ENCODE measurements around the gene HMG20B. TPM values are rescaled to one million over a fixed set of nuclear protein-coding genes. Genes with fewer than 3 reads are reported as not detected.

HMG20B gene
- total and polyA plus RNA-seq, 2 experiments from 2014 or later, result 62.6 to 82.3 TPM

DNA sequence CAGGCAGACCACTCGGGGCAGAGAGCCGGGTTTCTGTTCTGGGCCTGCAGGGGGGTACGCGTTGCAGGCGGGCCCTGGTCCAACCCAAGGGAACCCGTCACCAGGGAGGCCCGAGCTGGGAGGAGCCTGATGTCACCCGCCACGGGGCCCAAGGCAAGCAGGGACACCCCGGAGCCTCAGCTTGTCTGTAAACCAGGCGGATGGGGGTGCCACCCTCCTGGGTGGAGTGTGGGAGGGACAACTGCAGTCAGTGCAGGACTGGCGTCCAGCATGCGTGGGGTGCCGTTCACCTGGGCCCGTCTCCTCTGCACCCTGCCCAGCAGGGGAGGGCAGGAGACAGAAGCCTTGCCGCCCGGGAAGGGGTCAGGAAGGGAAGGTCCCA lies 46.9 kb downstream of the HMG20B start:
- Histone ChIP-seq H3K9me3 (ENCODE audit: low read depth) (no peaks in the 10 kb centered on the region), H3K27me3 (no peaks in the 10 kb centered on the region), H3K4me2 (no peak overlapping the region), H4K20me1 (ENCODE audit: insufficient read depth, poor library complexity, severe bottlenecking) (no peaks in the 10 kb centered on the region), H2AFZ (no peak overlapping the region), H3K9me2 (replicated peaks; ENCODE audit: insufficient read depth) (no peaks in the 10 kb centered on the region), H3K4me1 (ENCODE audit: insufficient read depth) (no peaks in the 10 kb centered on the region), H3K36me3 (replicated peaks; ENCODE audit: insufficient read depth, low read depth) (no peaks in the 10 kb centered on the region), H3K27ac (no peak overlapping the region), H3K4me3 (no peak overlapping the region), H3K79me2 (peaks cover 5% of the 10 kb centered on the region)
- DNase-seq (ENCODE audit: low spot score), result no peak
- 95% methylated on average over 17 of the region's 17 CpGs for WGBS (ENCODE audit: low lambda C conversion rate, missing lambda C conversion rate)
- TF ChIP-seq, protein P1, sequence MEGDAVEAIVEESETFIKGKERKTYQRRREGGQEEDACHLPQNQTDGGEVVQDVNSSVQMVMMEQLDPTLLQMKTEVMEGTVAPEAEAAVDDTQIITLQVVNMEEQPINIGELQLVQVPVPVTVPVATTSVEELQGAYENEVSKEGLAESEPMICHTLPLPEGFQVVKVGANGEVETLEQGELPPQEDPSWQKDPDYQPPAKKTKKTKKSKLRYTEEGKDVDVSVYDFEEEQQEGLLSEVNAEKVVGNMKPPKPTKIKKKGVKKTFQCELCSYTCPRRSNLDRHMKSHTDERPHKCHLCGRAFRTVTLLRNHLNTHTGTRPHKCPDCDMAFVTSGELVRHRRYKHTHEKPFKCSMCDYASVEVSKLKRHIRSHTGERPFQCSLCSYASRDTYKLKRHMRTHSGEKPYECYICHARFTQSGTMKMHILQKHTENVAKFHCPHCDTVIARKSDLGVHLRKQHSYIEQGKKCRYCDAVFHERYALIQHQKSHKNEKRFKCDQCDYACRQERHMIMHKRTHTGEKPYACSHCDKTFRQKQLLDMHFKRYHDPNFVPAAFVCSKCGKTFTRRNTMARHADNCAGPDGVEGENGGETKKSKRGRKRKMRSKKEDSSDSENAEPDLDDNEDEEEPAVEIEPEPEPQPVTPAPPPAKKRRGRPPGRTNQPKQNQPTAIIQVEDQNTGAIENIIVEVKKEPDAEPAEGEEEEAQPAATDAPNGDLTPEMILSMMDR (IDR thresholded peaks at IDR 0.05; ENCODE audit: poor library complexity), result no peak
- TF ChIP-seq EZH2phosphoT487 (IDR thresholded peaks at IDR 0.05; ENCODE audit: low read depth, severe bottlenecking, unreplicated experiment) (no peak), EZH2 (IDR thresholded peaks at IDR 0.05; ENCODE audit: borderline replicate concordance) (no peak)

DNA sequence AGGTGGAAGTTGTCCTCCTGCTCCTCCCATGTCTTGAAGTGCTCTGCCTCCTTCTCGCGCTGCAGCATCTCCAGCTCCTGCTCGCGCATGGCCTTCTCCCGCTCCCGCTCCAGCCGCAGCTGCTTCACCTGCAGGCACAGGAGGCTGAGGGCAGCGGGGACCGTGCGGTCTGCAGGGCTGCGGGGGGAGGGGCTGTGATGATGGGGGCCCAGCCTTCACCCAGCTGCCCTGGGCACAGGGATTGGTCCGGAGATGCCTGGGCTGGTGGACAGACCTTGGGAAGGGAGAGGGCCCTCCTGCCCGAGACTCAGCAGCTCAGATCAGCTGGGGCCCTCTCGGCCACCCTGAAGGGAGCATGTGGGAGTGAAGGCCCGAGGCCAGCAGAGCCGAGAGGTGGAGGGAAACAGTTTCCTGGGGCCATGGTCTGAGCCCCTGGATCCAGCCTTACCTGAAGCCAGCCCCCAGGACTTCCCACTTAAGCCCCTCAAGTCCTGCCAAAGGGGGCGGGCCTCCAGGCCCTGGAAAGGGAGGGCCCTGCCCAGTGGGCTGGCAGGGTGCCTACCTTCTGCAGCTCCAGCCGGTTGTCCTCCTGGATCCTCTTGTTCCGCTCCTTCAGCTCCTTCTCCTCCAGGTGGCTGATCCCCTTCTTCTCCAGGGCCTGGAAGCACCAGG lies 47.5 kb downstream of the HMG20B start:
- H4K20me1 ChIP-seq (ENCODE audit: insufficient read depth, poor library complexity, severe bottlenecking), result peaks cover 6% of the 10 kb centered on the region
- no peaks in the 10 kb centered on the region for H3K9me2 ChIP-seq (replicated peaks; ENCODE audit: insufficient read depth)
- H3K27ac ChIP-seq, result no peak overlapping the region
- 93% methylated on average over 14 of the region's 19 CpGs for WGBS (ENCODE audit: low lambda C conversion rate, missing lambda C conversion rate)
- H3K27me3 ChIP-seq, result no peaks in the 10 kb centered on the region
- peaks cover 5% of the 10 kb centered on the region for H3K4me1 ChIP-seq (ENCODE audit: insufficient read depth)
- no peaks in the 10 kb centered on the region for H3K9me3 ChIP-seq (ENCODE audit: low read depth)
- H3K4me3 ChIP-seq, result no peak overlapping the region
- no peak overlapping the region for H3K4me2 ChIP-seq
- no peak overlapping the region for H2AFZ ChIP-seq
- H3K36me3 ChIP-seq (replicated peaks; ENCODE audit: insufficient read depth, low read depth), result no peaks in the 10 kb centered on the region
- no peak for TF ChIP-seq EZH2phosphoT487 (IDR thresholded peaks at IDR 0.05; ENCODE audit: low read depth, severe bottlenecking, unreplicated experiment)
- TF ChIP-seq, protein P1 (IDR thresholded peaks at IDR 0.05; ENCODE audit: poor library complexity), result no peak
- TF ChIP-seq EZH2 (IDR thresholded peaks at IDR 0.05; ENCODE audit: borderline replicate concordance), result no peak
- H3K79me2 ChIP-seq, result peaks cover 12% of the 10 kb centered on the region
- no peak for DNase-seq (ENCODE audit: low spot score)

DNA sequence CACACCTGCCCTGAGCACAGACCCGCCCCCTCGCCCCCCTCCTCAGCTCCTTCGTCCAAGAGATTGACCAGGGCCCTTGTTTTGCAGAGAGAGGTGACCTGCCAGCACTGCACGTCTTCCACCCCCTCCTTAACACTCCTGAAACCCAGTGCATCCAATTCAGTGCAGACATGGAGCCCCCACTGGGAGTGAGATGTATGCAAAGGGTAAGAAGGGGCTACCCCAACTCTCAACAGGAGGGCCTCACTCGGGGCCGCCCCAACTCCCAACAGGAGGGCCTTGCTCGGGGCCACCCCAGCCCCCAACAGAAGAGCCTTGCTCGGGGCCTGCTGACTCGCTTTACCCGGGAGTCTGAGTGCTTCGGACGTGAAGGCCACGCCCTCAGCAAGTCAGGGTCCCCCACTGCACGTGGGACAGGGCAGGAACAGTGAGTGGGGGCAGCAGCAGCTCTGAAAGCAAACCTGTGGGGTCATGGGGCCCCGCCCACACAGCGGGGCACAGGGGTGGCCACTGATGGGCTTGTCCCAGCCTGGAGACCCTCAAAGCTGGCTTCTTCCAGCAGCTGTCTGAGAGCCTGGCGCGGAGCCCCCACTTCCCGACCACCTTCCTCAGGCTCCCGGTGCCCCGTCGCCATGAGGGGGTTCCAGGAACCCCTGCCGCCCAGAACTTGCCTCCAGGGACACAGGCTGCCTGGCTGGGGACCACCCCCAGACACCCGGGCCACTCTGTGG lies 48.2 kb downstream of the HMG20B start:
- H3K27ac ChIP-seq, result no peak overlapping the region
- H3K27me3 ChIP-seq, result no peaks in the 10 kb centered on the region
- H3K4me1 ChIP-seq (ENCODE audit: insufficient read depth), result peaks cover 9% of the 10 kb centered on the region
- TF ChIP-seq, protein P1 (IDR thresholded peaks at IDR 0.05; ENCODE audit: poor library complexity), result no peak
- no peak for TF ChIP-seq EZH2phosphoT487 (IDR thresholded peaks at IDR 0.05; ENCODE audit: low read depth, severe bottlenecking, unreplicated experiment)
- no peak for TF ChIP-seq EZH2 (IDR thresholded peaks at IDR 0.05; ENCODE audit: borderline replicate concordance)
- no peak for DNase-seq (ENCODE audit: low spot score)
- H3K36me3 ChIP-seq (replicated peaks; ENCODE audit: insufficient read depth, low read depth), result no peaks in the 10 kb centered on the region
- no peaks in the 10 kb centered on the region for H3K9me3 ChIP-seq (ENCODE audit: low read depth)
- 92% methylated on average over 24 of the region's 24 CpGs for WGBS (ENCODE audit: low lambda C conversion rate, missing lambda C conversion rate)
- no peak overlapping the region for H3K4me3 ChIP-seq
- H3K4me2 ChIP-seq, result no peak overlapping the region
- no peaks in the 10 kb centered on the region for H3K9me2 ChIP-seq (replicated peaks; ENCODE audit: insufficient read depth)
- H2AFZ ChIP-seq, result no peak overlapping the region
- peaks cover 6% of the 10 kb centered on the region for H4K20me1 ChIP-seq (ENCODE audit: insufficient read depth, poor library complexity, severe bottlenecking)
- peaks cover 19% of the 10 kb centered on the region for H3K79me2 ChIP-seq
